ENCODE data around the gene SERTAD1.

SERTAD1 gene

GRCh38 chr19:40420766-40421765, 4.7 kb downstream of the SERTAD1 start:
- DNase-seq (ENCODE audit: low read depth): peak; percentile 89
- TF ChIP-seq, protein P1, sequence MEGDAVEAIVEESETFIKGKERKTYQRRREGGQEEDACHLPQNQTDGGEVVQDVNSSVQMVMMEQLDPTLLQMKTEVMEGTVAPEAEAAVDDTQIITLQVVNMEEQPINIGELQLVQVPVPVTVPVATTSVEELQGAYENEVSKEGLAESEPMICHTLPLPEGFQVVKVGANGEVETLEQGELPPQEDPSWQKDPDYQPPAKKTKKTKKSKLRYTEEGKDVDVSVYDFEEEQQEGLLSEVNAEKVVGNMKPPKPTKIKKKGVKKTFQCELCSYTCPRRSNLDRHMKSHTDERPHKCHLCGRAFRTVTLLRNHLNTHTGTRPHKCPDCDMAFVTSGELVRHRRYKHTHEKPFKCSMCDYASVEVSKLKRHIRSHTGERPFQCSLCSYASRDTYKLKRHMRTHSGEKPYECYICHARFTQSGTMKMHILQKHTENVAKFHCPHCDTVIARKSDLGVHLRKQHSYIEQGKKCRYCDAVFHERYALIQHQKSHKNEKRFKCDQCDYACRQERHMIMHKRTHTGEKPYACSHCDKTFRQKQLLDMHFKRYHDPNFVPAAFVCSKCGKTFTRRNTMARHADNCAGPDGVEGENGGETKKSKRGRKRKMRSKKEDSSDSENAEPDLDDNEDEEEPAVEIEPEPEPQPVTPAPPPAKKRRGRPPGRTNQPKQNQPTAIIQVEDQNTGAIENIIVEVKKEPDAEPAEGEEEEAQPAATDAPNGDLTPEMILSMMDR (IDR thresholded peaks at IDR 0.05; ENCODE audit: insufficient read depth, low read depth, low read length, missing control alignments): peak; percentile 95
- peak overlapping the region; percentile 83 for H3K4me3 ChIP-seq (ENCODE audit: low read depth, low read length)

DNA sequence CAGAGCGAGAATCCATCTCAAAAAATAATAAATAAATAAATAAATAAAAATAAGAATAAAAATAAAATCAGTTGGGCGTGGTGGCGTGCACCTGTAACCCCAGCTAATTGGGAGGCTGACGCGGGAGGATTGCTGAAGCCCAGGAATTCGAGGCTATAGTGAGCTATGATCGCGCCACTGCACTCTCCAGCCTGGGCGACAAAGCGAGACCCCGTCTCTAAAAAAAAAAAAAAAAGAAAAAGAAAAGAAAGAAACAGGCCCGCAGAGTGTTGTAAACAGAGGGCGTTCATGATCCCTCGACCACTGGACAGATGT, 5.4 kb downstream of the SERTAD1 start:
- DNase-seq (ENCODE audit: low read depth): no peak
- TF ChIP-seq, protein P1 (IDR thresholded peaks at IDR 0.05; ENCODE audit: insufficient read depth, low read depth, low read length, missing control alignments): no peak
- peak overlapping the region; percentile 83 for H3K4me3 ChIP-seq (ENCODE audit: low read depth, low read length)

GRCh38 chr19:40419780-40420179, 6.0 kb downstream of the SERTAD1 start:
- H3K4me3 ChIP-seq (ENCODE audit: low read depth, low read length): no peak overlapping the region
- TF ChIP-seq, protein P1 (IDR thresholded peaks at IDR 0.05; ENCODE audit: insufficient read depth, low read depth, low read length, missing control alignments): no peak
- no peak for DNase-seq (ENCODE audit: low read depth)

GRCh38 chr19:40419066-40419612, 6.7 kb downstream of the SERTAD1 start:
- peak; percentile 29 for DNase-seq (ENCODE audit: low read depth)
- TF ChIP-seq, protein P1 (IDR thresholded peaks at IDR 0.05; ENCODE audit: insufficient read depth, low read depth, low read length, missing control alignments): no peak

GRCh38 chr19:40418040-40418439, 7.8 kb downstream of the SERTAD1 start:
- DNase-seq (ENCODE audit: low read depth): no peak
- TF ChIP-seq, protein P1 (IDR thresholded peaks at IDR 0.05; ENCODE audit: insufficient read depth, low read depth, low read length, missing control alignments): no peak
- H3K4me3 ChIP-seq (ENCODE audit: low read depth, low read length): no peak overlapping the region

More at GRCh38 chr19:40419066-40419612, 6.7 kb downstream of the SERTAD1 start:
- no peak overlapping the region for H3K4me3 ChIP-seq (ENCODE audit: low read depth, low read length)

GRCh38 chr19:40417643-40417981, 8.2 kb downstream of the SERTAD1 start:
- TF ChIP-seq, protein P1 (IDR thresholded peaks at IDR 0.05; ENCODE audit: insufficient read depth, low read depth, low read length, missing control alignments): no peak

More at GRCh38 chr19:40417643-40417981, 8.2 kb downstream of the SERTAD1 start:
- no peak overlapping the region for H3K4me3 ChIP-seq (ENCODE audit: low read depth, low read length)
- no peak for DNase-seq (ENCODE audit: low read depth)

All from GM12865 (cell line).